HepG2 (cell line): ENCODE measurements around the gene CDX1. TPM values are rescaled to one million over a fixed set of nuclear protein-coding genes. Genes with fewer than 3 reads are reported as not detected.

Experiments
- FOXK1 ChIP-seq: sonication (generic); formaldehyde crosslinking; IDR thresholded peaks from 2 replicates; pipeline ENCODE4 v1.4.0; 2020; ENCODE audit warnings: low read depth, missing genetic modification reagents, borderline replicate concordance
- MAFK ChIP-seq, 2 experiments: IDR thresholded peaks in 1 of 2; conservative IDR thresholded peaks in 1 of 2; 2 replicates each; pipeline ENCODE4 v1.6.1; 2011; ENCODE audit warnings: improper control_type of control experiment in 2 of 2, low read length in 2 of 2
- MTA3 ChIP-seq: sonication (generic); formaldehyde crosslinking; IDR thresholded peaks from 2 replicates; pipeline ENCODE4 v1.4.0; 2020; ENCODE audit warnings: missing genetic modification reagents
- MXD3 ChIP-seq: IDR thresholded peaks from 2 replicates; pipeline ENCODE4 v1.6.1; 2016; ENCODE audit warnings: mild to moderate bottlenecking, missing biosample characterization, missing genetic modification reagents
- PHF21A ChIP-seq: sonication (generic); formaldehyde crosslinking; IDR thresholded peaks from 2 replicates; pipeline ENCODE4 v1.5.0; 2020; ENCODE audit warnings: mild to moderate bottlenecking, missing genetic modification reagents
- PHF8 ChIP-seq: sonication (generic); formaldehyde crosslinking; IDR thresholded peaks from 2 replicates; pipeline ENCODE4 v1.5.0; 2020; ENCODE audit warnings: missing genetic modification reagents
- PRMT3 ChIP-seq: sonication (generic); formaldehyde crosslinking; IDR thresholded peaks from 2 replicates; pipeline ENCODE4 v1.8.1; 2022; ENCODE audit warnings: low read depth, mild to moderate bottlenecking, moderate library complexity, missing genetic modification reagents, borderline replicate concordance
- RERE ChIP-seq: IDR thresholded peaks from 2 replicates; pipeline ENCODE4 v1.6.1; 2016; ENCODE audit warnings: low read depth, missing genetic modification reagents, missing compliant biosample characterization
- U2AF2 ChIP-seq: fragments of 200-400 bp; formaldehyde crosslinking; IDR thresholded peaks from 2 replicates; pipeline ENCODE4 v1.6.1; 2017; ENCODE audit warnings: low read depth, mild to moderate bottlenecking, low read length
- ZFX ChIP-seq: sonication (generic); formaldehyde crosslinking; IDR thresholded peaks from 2 replicates; pipeline ENCODE4 v1.4.0; 2020; ENCODE audit warnings: mild to moderate bottlenecking, low read depth, missing genetic modification reagents, moderate library complexity
- ZNF207 ChIP-seq: fragments of 450-650 bp; IDR thresholded peaks from 2 replicates; pipeline ENCODE4 v1.6.1; 2016; ENCODE audit warnings: antibody characterized with exemption, borderline replicate concordance
- ZNF282 ChIP-seq: fragments of 450-650 bp; IDR thresholded peaks from 2 replicates; pipeline ENCODE4 v1.6.1; 2018; ENCODE audit not compliant: partially characterized antibody
- ZNF33A ChIP-seq: sonication (generic); formaldehyde crosslinking; IDR thresholded peaks from 2 replicates; pipeline ENCODE4 v1.5.1; 2020; ENCODE audit warnings: missing genetic modification reagents, mild to moderate bottlenecking, moderate library complexity, borderline replicate concordance
- ZNF343 ChIP-seq: sonication (generic); formaldehyde crosslinking; IDR thresholded peaks from 2 replicates; pipeline ENCODE4 v1.4.0; 2020; ENCODE audit warnings: mild to moderate bottlenecking, missing genetic modification reagents
- ZNF563 ChIP-seq: sonication (generic); formaldehyde crosslinking; IDR thresholded peaks from 2 replicates; pipeline ENCODE4 v1.8.0; 2022; ENCODE audit warnings: mild to moderate bottlenecking, moderate library complexity, missing genetic modification reagents
- ZNF580 ChIP-seq: IDR thresholded peaks from 2 replicates; pipeline ENCODE4 v1.6.1; 2016; ENCODE audit warnings: low read depth, borderline replicate concordance
- ZNF747 ChIP-seq: sonication (generic); formaldehyde crosslinking; IDR thresholded peaks from 2 replicates; pipeline ENCODE4 v1.8.1; 2023; ENCODE audit warnings: missing genetic modification reagents, mild to moderate bottlenecking, borderline replicate concordance
- ZSCAN21 ChIP-seq: sonication (generic); formaldehyde crosslinking; IDR thresholded peaks from 2 replicates; pipeline ENCODE4 v1.8.0; 2022; ENCODE audit warnings: mild to moderate bottlenecking, missing genetic modification reagents, moderate library complexity, borderline replicate concordance
- ZUFSP ChIP-seq: sonication (generic); formaldehyde crosslinking; IDR thresholded peaks from 2 replicates; pipeline ENCODE4 v1.9.0; 2021; ENCODE audit warnings: missing genetic modification reagents, mild to moderate bottlenecking, borderline replicate concordance
- polyA plus RNA-seq, 8 experiments: library from polyadenylated mRNA; depleted of rRNA in 3 of 8; stranded (reverse) in 7 of 8; unstranded in 1 of 8; fragments of >200 nt; fragmentation: Illumina TruSeq in 4 of 8; extraction: Trizol in 4 of 8; gene quantifications; 2 replicates each; pipeline versions ENCODE4 v1.2.1 to v1.2.3, GENCODE V29; 2011 to 2016; ENCODE audit warnings: low read depth in 4 of 8, missing spikeins in 1 of 8, mixed read lengths in 1 of 8; ENCODE audit not compliant: insufficient read depth in 1 of 8
- total RNA-seq, 5 experiments: library from RNA; depleted of rRNA; stranded (reverse); fragments of >200 nt; fragmentation: Illumina TruSeq; extraction: Trizol; gene quantifications; 2 replicates each; pipeline ENCODE4 v1.2.3, GENCODE V29; 2016; ENCODE audit warnings: low read depth in 1 of 5

Gene CDX1
- total and polyA plus RNA-seq, 2 of the 13 experiments (the other 11 are each of a cell fraction or from before 2014, with no cell fraction given), result not detected

- peak; percentile 94 for TF ChIP-seq RERE (CRISPR knock-in tag)
- peak; percentile 77; the same call in 1 of the 2 replicates for TF ChIP-seq FOXK1 (CRISPR knock-in tag)
- no peak for TF ChIP-seq ZUFSP (CRISPR knock-in tag)
- peak; percentile 55 for TF ChIP-seq ZNF747 (CRISPR knock-in tag)
- peak; percentile 86 for TF ChIP-seq ZNF343 (CRISPR knock-in tag)
- peak; percentile 99 for TF ChIP-seq PHF21A (CRISPR knock-in tag)
- TF ChIP-seq U2AF2, result no peak
- no peak for TF ChIP-seq PRMT3 (CRISPR knock-in tag)
- TF ChIP-seq ZNF207, result no peak
- 0 out of 2 replicates have a peak, but pooled peaks have one; percentile 42 for TF ChIP-seq PHF8 (CRISPR knock-in tag)
- no peak for TF ChIP-seq MAFK (conservative IDR thresholded peaks at IDR 0.05 in 1 of 2, IDR thresholded peaks at IDR 0.05 in 1 of 2; ENCODE audit: low read length in 2 of 2)
- peak; percentile 50; the same call in 1 of the 2 replicates for TF ChIP-seq ZNF563 (CRISPR knock-in tag)
- TF ChIP-seq MXD3 (CRISPR knock-in tag), result no peak
- TF ChIP-seq ZNF580, result peak; percentile 86
- peak; percentile 95 for TF ChIP-seq ZFX
- no peak for TF ChIP-seq ZNF33A (CRISPR knock-in tag)
- no peak for TF ChIP-seq ZNF282
- TF ChIP-seq MTA3 (CRISPR knock-in tag), result no peak
- TF ChIP-seq ZSCAN21 (CRISPR knock-in tag), result no peak
These were observed 29.2 kb upstream of the CDX1 start (continued) for GRCh38 chr5:150137168-150137957.
